HepG2 (cell line): ENCODE data around the gene GNG7. TPM values are rescaled to one million over a fixed set of nuclear protein-coding genes. Genes with fewer than 3 reads are reported as not detected.

Source experiments
- ARHGAP35 ChIP-seq: sonication (generic); formaldehyde crosslinking; IDR thresholded peaks from 2 replicates; pipeline ENCODE4 v1.9.0; 2022; ENCODE audit warnings: mild to moderate bottlenecking, inconsistent platforms, moderate library complexity, missing genetic modification reagents, borderline replicate concordance
- ATF1 ChIP-seq: IDR thresholded peaks from 2 replicates; pipeline ENCODE4 v1.6.1; 2016; ENCODE audit warnings: mild to moderate bottlenecking, control low read depth
- ATF7 ChIP-seq, 2 experiments: fragments of 450-650 bp in 1 of 2; sonication (generic) in 1 of 2; formaldehyde crosslinking in 1 of 2; IDR thresholded peaks; 2 replicates each; pipeline versions ENCODE4 v1.4.0 to v1.6.1; 2016 to 2020; ENCODE audit warnings: antibody characterized with exemption in 1 of 2, mild to moderate bottlenecking in 1 of 2, missing genetic modification reagents in 1 of 2
- ELF1 ChIP-seq: sonication (generic); formaldehyde crosslinking; IDR thresholded peaks from 2 replicates; pipeline ENCODE4 v1.4.0; 2020; ENCODE audit warnings: missing genetic modification reagents
- FIP1L1 ChIP-seq: fragments of 200-400 bp; formaldehyde crosslinking; IDR thresholded peaks from 2 replicates; pipeline ENCODE4 v1.6.1; 2018; ENCODE audit warnings: low read depth, mild to moderate bottlenecking, low read length, moderate library complexity, borderline replicate concordance; ENCODE audit not compliant: insufficient read depth
- FOXM1 ChIP-seq: sonication (generic); formaldehyde crosslinking; IDR thresholded peaks from 2 replicates; pipeline ENCODE4 v1.5.0; 2020; ENCODE audit warnings: missing genetic modification reagents
- KAT8 ChIP-seq: IDR thresholded peaks from 2 replicates; pipeline ENCODE4 v1.6.1; 2016; ENCODE audit warnings: missing genetic modification reagents, missing compliant biosample characterization
- RBM39 ChIP-seq: fragments of 200-400 bp; formaldehyde crosslinking; IDR thresholded peaks from one replicate; pipeline ENCODE4 v1.6.1; 2018; ENCODE audit warnings: antibody characterized with exemption, mild to moderate bottlenecking, low read depth, low read length; ENCODE audit not compliant: poor library complexity, severe bottlenecking
- RCOR2 ChIP-seq: IDR thresholded peaks from 2 replicates; pipeline ENCODE4 v1.6.1; 2016; ENCODE audit warnings: missing biosample characterization, missing genetic modification reagents
- TCF7L2 ChIP-seq: IDR thresholded peaks from 2 replicates; pipeline ENCODE4 v1.6.1; 2011; ENCODE audit warnings: mild to moderate bottlenecking, low read depth, low read length, moderate library complexity
- ZNF160 ChIP-seq: sonication (generic); formaldehyde crosslinking; IDR thresholded peaks from 2 replicates; pipeline ENCODE4 v1.8.0; 2022; ENCODE audit warnings: mild to moderate bottlenecking, inconsistent platforms, missing genetic modification reagents
- ZNF33B ChIP-seq: sonication (generic); formaldehyde crosslinking; IDR thresholded peaks from 2 replicates; pipeline ENCODE4 v1.5.1; 2020; ENCODE audit warnings: mild to moderate bottlenecking, missing genetic modification reagents
- ZNF343 ChIP-seq: sonication (generic); formaldehyde crosslinking; IDR thresholded peaks from 2 replicates; pipeline ENCODE4 v1.4.0; 2020; ENCODE audit warnings: mild to moderate bottlenecking, missing genetic modification reagents
- ZNF510 ChIP-seq: sonication (generic); formaldehyde crosslinking; IDR thresholded peaks from 2 replicates; pipeline ENCODE4 v1.4.0; 2020; ENCODE audit warnings: low read depth, mild to moderate bottlenecking, missing genetic modification reagents
- ZNF572 ChIP-seq: sonication (generic); formaldehyde crosslinking; IDR thresholded peaks from 2 replicates; pipeline ENCODE4 v1.5.1; 2020; ENCODE audit warnings: mild to moderate bottlenecking, missing genetic modification reagents
- ZNF670 ChIP-seq: sonication (generic); formaldehyde crosslinking; IDR thresholded peaks from 2 replicates; pipeline ENCODE4 v1.8.0; 2022; ENCODE audit warnings: mild to moderate bottlenecking, missing genetic modification reagents, borderline replicate concordance
- polyA plus RNA-seq, 8 experiments: library from polyadenylated mRNA; depleted of rRNA in 3 of 8; stranded (reverse) in 7 of 8; unstranded in 1 of 8; fragments of >200 nt; fragmentation: Illumina TruSeq in 4 of 8; extraction: Trizol in 4 of 8; gene quantifications; 2 replicates each; pipeline versions ENCODE4 v1.2.1 to v1.2.3, GENCODE V29; 2011 to 2016; ENCODE audit warnings: low read depth in 4 of 8, missing spikeins in 1 of 8, mixed read lengths in 1 of 8; ENCODE audit not compliant: insufficient read depth in 1 of 8
- total RNA-seq, 5 experiments: library from RNA; depleted of rRNA; stranded (reverse); fragments of >200 nt; fragmentation: Illumina TruSeq; extraction: Trizol; gene quantifications; 2 replicates each; pipeline ENCODE4 v1.2.3, GENCODE V29; 2016; ENCODE audit warnings: low read depth in 1 of 5
- TF ChIP-seq, protein P1 (sequence below): sonication (generic); formaldehyde crosslinking; IDR thresholded peaks from 2 replicates; pipeline ENCODE4 v1.4.0; 2020; ENCODE audit warnings: mild to moderate bottlenecking, low read depth, missing genetic modification reagents
- TF ChIP-seq, protein P2 (sequence below): sonication (generic); formaldehyde crosslinking; IDR thresholded peaks from 2 replicates; pipeline ENCODE4 v1.4.0; 2020; ENCODE audit warnings: mild to moderate bottlenecking, missing genetic modification reagents
- TF ChIP-seq, protein P3 (sequence below): IDR thresholded peaks from 2 replicates; pipeline ENCODE4 v1.6.1; 2012; ENCODE audit warnings: inconsistent platforms
- TF ChIP-seq, protein P4 (sequence below): sonication (generic); formaldehyde crosslinking; IDR thresholded peaks from 2 replicates; pipeline ENCODE4 v1.4.0; 2020; ENCODE audit warnings: missing genetic modification reagents, borderline replicate concordance
- TF ChIP-seq, protein P5 (sequence below): sonication (generic); formaldehyde crosslinking; IDR thresholded peaks from 2 replicates; pipeline ENCODE4 v1.4.0; 2020; ENCODE audit warnings: missing genetic modification reagents

Gene GNG7
- total and polyA plus RNA-seq, 2 of the 13 experiments (the other 11 are each of a cell fraction or from before 2014, with no cell fraction given), result 1.4 to 3.3 TPM

DNA sequence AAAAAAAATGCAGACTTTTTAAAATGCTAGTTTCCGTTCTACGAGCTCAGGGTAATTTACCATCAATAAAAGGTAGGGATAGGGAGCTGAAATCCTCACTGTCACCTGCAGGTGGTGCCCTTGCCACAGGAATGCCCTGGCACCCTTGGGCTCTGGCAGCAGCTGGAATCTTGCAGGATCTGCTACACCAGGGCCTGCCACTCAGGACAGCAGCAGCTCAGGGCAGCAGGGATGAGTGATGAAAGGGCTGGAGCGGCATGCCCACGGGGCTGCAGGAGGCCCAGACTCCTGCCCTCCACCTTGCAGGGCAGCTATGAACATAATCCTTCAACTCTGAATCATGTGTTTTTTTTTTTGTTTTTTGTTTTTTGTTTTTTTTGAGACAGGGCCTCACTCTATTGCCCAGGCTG, 54.0 kb downstream of the GNG7 start (continued):
- TF ChIP-seq, protein P1, sequence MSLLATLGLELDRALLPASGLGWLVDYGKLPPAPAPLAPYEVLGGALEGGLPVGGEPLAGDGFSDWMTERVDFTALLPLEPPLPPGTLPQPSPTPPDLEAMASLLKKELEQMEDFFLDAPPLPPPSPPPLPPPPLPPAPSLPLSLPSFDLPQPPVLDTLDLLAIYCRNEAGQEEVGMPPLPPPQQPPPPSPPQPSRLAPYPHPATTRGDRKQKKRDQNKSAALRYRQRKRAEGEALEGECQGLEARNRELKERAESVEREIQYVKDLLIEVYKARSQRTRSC, result no peak
- TF ChIP-seq, protein P2, sequence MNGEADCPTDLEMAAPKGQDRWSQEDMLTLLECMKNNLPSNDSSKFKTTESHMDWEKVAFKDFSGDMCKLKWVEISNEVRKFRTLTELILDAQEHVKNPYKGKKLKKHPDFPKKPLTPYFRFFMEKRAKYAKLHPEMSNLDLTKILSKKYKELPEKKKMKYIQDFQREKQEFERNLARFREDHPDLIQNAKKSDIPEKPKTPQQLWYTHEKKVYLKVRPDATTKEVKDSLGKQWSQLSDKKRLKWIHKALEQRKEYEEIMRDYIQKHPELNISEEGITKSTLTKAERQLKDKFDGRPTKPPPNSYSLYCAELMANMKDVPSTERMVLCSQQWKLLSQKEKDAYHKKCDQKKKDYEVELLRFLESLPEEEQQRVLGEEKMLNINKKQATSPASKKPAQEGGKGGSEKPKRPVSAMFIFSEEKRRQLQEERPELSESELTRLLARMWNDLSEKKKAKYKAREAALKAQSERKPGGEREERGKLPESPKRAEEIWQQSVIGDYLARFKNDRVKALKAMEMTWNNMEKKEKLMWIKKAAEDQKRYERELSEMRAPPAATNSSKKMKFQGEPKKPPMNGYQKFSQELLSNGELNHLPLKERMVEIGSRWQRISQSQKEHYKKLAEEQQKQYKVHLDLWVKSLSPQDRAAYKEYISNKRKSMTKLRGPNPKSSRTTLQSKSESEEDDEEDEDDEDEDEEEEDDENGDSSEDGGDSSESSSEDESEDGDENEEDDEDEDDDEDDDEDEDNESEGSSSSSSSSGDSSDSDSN, result no peak
- TF ChIP-seq ZNF33B (CRISPR knock-in tag), result no peak
- TF ChIP-seq ATF7 (IDR thresholded peaks at IDR 0.05), result no peak
- no peak for TF ChIP-seq ATF7 (CRISPR knock-in tag; IDR thresholded peaks at IDR 0.05)
- TF ChIP-seq, protein P3, sequence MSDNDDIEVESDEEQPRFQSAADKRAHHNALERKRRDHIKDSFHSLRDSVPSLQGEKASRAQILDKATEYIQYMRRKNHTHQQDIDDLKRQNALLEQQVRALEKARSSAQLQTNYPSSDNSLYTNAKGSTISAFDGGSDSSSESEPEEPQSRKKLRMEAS, result no peak
- no peak for TF ChIP-seq ZNF670 (CRISPR knock-in tag)
- TF ChIP-seq FOXM1, result no peak
- TF ChIP-seq ZNF572 (CRISPR knock-in tag), result no peak
- no peak for TF ChIP-seq ATF1 (CRISPR knock-in tag)
- TF ChIP-seq ZNF343, result no peak
- TF ChIP-seq ARHGAP35, result no peak
- no peak for TF ChIP-seq RCOR2 (CRISPR knock-in tag)
- 0 out of 2 replicates have a peak, but pooled peaks have one; percentile 13 for TF ChIP-seq KAT8 (CRISPR knock-in tag)
- no peak for TF ChIP-seq TCF7L2
- TF ChIP-seq, protein P4, sequence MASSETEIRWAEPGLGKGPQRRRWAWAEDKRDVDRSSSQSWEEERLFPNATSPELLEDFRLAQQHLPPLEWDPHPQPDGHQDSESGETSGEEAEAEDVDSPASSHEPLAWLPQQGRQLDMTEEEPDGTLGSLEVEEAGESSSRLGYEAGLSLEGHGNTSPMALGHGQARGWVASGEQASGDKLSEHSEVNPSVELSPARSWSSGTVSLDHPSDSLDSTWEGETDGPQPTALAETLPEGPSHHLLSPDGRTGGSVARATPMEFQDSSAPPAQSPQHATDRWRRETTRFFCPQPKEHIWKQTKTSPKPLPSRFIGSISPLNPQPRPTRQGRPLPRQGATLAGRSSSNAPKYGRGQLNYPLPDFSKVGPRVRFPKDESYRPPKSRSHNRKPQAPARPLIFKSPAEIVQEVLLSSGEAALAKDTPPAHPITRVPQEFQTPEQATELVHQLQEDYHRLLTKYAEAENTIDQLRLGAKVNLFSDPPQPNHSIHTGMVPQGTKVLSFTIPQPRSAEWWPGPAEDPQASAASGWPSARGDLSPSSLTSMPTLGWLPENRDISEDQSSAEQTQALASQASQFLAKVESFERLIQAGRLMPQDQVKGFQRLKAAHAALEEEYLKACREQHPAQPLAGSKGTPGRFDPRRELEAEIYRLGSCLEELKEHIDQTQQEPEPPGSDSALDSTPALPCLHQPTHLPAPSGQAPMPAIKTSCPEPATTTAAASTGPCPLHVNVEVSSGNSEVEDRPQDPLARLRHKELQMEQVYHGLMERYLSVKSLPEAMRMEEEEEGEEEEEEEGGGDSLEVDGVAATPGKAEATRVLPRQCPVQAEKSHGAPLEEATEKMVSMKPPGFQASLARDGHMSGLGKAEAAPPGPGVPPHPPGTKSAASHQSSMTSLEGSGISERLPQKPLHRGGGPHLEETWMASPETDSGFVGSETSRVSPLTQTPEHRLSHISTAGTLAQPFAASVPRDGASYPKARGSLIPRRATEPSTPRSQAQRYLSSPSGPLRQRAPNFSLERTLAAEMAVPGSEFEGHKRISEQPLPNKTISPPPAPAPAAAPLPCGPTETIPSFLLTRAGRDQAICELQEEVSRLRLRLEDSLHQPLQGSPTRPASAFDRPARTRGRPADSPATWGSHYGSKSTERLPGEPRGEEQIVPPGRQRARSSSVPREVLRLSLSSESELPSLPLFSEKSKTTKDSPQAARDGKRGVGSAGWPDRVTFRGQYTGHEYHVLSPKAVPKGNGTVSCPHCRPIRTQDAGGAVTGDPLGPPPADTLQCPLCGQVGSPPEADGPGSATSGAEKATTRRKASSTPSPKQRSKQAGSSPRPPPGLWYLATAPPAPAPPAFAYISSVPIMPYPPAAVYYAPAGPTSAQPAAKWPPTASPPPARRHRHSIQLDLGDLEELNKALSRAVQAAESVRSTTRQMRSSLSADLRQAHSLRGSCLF (CRISPR knock-in tag), result no peak
- TF ChIP-seq ZNF510 (CRISPR knock-in tag), result no peak
- no peak for TF ChIP-seq RBM39
- no peak for TF ChIP-seq ELF1 (CRISPR knock-in tag)
- TF ChIP-seq ZNF160 (CRISPR knock-in tag), result no peak
- TF ChIP-seq, protein P5, sequence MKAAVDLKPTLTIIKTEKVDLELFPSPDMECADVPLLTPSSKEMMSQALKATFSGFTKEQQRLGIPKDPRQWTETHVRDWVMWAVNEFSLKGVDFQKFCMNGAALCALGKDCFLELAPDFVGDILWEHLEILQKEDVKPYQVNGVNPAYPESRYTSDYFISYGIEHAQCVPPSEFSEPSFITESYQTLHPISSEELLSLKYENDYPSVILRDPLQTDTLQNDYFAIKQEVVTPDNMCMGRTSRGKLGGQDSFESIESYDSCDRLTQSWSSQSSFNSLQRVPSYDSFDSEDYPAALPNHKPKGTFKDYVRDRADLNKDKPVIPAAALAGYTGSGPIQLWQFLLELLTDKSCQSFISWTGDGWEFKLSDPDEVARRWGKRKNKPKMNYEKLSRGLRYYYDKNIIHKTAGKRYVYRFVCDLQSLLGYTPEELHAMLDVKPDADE (CRISPR knock-in tag), result no peak
- TF ChIP-seq FIP1L1, result no peak
